Limb (tissue), 2 donors: ENCODE measurements around the gene SSU72.
"Not testable (repeated sequence)": the region's sequence is repeated elsewhere in the genome, so short reads cannot be mapped to it uniquely, and the experiment has no call there.

ENCODE experiments used
- DNase-seq, 2 donors: peaks; one replicate each; pipeline ENCODE4 v3.0.0-alpha.2; 2016; ENCODE audit errors: extremely low spot score in 2 of 2

The SSU72 gene

DNA sequence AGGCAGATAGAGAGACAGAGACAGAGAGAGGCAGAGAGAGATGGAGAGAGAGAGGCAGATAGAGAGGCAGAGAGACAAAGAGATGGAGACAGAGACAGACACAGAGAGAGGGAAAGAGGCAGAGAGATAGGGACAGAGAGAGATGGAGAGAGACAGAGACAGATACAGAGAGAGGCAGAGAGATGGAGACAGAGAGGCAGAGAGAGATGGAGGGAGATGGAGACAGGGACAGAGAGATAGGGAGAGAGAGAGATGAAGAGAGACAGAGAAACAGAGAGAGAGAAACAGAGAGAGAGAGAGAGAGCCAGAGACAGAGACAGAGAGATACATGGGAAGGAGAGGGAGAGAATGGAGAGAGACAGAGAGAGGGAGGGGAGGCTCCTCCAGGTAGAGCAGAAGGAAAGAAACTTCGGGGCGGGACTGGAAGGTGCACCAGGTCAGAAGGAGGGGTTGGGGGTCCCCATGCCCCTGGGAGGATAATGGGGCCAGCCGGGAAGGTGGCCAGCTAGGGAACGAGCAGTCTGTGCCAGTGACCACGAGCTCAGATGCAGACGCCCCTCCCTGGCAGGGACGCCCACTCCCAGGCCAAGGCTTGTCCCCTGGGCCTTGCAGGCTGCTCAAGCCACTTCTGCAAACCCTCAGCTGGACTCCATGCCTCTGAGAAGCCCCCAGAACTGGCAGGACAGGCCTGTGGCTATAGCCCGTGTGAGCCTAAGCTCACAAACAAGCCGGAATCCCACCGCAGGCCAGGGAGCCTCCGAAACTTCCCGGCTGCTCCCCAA, 22.0 kb upstream of the SSU72 start:
- no peak for DNase-seq

- not testable (repeated sequence) for DNase-seq
Measured at GRCh38 chr1:1595341-1595740, 20.7 kb upstream of the SSU72 start.

GRCh38 chr1:1594602-1595260, 20.1 kb upstream of the SSU72 start:
- DNase-seq = no peak

GRCh38 chr1:1593834-1594601, 19.4 kb upstream of the SSU72 start:
- DNase-seq = no peak

DNA sequence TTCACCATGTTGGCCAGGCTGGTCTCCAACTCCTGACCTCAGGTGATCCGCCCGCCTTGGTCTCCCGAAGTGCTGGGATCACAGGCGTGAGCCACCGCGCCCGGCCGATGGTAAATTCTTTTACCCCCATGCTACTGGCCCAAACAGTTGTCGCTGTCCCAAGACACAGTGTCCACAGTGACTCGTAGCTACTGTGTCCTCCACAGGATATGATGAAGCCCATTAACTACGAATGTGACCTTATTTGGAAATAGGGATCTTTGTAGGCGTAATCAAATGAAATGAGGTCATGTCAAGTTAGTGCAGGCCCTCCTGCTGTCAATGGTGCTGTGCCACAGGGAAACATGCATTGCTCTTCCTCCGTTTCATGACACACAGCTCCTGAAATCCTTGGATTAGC, 16.8 kb upstream of the SSU72 start:
- no peak for DNase-seq

DNA sequence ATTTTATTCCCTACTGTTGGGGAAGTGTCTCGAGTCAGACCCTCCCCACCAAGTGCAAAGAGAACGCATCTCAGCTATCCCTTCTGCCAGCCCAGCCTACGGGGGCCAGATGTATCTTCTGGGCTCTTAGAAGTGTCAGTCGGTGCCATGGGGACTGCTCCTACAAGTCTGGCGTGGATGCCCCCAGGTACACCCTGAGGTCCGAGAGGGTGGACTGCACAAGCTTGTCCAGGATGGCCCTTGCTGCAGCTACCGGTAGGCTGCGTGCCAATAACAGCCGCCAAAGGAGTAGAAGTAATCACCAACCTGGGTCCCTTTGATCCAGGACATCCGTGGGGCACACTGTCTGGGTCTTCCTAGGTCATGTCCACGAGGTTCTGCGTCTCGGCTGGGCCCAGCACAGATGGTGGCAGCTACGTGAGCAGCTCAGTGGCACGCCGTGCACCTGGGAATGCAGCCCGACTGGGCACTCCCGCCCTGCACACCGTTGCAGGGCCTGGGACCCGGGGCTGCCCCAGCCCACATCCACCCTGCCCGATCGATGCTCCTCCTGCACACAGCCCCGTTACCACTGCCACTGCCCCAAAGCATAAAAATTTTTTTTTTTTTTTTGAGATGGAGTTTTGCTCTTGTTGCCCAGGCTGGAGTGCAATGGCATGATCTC, 8.8 kb upstream of the SSU72 start:
- no peak for DNase-seq

DNA sequence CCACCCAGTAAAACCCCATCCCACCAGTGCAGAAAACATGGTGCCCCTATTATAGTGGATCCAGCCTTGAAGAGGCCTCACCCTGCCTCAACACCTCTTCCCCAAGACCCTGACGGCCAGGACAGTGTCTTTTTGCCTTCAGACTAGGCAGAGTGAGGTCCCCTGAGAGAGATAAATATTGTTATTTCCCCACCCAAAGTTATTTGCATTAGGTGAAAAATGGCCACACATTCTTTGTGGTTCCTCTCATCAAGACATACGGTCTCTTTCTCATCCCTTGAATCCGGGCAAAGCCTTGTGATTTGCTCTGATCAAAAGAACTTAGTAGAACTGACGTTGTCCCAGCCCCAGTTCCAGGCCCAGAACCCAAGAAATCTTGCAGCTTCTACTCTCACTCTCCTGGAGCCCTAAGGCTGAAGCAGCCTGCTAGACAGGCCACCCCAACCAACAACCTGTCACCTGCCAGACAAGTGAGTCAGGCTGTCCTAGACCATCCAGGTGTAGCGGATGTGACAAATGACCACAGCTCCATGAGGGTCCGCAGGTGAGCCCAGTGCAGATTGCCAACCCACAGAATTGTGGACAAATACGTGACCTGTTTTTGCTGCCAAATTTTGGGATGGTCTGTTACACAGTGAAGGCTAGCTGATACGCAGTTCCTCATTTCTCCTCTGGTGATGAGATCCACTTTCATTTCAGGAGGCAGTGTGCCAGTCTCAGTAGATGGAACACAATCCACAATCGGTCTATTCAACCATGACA, 8.1 kb upstream of the SSU72 start:
- DNase-seq = no peak

DNA sequence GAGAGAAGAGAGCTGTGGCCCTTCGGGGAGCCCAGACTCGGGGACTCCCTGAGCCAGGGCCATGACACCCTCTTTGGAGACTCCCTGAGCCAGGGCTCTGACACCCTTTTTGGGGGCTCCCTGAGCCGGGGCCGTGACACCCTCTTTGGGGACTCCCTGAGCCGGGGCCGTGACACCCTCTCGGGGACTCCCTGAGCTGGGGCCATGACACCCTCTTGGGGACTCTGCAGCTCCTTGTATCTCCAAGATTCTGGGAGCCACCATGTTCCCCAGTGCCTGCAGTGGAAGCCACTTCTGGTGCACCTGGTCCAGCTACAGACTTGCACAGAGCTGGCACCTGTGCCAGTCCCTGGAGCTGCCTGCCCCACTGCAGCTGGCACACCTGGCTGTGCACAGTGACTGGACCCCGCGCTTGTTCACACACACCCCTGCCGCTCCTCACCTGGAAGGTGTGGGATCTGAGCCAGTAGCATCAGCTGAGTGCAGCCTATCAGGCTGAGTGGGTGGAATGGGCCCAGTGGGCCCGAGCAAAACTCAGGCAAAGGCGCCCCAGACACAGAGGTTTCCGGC, 3.8 kb upstream of the SSU72 start:
- DNase-seq = no peak

DNA sequence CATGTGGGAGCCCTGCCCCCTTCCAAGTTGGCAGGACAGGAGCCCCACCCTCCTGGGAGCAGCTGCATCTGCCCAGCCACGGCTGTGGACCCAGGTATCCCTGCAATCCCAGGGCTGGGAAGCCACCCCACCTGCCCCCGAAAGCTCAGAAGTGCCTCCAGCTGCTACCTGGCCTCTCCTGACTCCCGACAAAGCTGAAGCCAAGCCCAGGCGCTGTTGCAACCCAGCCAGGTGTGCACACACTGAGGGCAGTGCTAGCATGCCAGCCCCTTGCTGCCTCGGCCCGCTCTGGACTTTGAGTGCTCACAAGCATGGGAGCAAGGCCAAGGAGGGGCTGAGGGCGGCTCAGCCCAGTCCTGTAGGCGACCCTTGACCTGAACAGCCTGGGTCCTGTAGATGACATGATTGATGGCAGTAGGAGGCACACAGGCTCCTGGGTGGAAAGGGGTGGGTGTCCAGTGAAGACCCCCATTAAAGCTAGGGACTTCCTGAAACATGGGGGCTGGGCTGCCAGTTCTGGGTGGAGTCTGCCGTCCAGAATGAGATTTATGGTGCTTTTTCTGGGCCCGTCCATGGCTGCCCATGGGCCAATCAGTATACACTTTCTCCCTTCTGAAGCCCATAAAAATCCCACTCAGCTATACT, 2.8 kb upstream of the SSU72 start:
- no peak for DNase-seq

DNA sequence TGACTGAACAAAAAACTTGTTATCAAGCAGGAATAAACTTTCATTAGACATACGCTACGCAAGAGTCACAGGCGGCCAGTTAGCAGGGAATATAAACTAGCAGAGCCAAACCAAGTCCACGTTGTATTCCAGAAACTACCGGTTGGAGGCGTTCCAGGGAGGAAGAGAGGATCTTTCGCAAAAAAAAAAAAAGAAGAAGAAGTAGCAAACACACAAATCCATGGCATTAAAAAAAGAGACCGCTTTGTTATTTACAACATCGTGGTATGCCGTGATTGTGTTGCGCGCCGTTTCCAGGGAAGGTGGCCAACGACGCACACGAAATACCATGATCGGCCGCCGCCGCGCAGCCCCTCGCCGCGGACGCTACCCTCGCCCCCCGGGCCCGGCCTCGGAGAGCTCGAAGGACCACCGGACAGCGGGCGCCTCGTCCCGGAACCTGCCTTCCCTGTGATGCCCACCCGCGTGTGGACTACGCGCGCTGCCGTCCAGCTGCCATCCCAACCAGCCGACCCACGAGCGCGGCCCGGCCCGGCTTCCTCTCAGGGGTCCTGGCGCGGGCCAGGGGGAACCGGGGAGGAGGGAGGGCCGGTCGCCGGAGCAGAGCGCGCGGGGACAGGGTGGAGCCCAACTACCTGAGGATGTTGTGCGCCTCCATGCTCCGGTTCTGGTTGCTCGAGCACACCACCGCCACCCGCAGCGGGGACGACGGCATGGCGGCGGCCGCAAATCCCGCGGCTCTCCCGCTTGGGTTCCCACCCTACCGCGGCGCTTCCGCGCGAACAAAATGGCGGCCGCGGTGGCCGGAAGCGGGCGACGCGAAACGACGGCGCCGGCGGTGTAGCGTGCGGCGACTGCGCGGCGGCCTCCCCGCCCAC, 581 bp downstream of the SSU72 start:
- peak in 1 of 2 donors; percentile 48 for DNase-seq

GRCh38 chr1:1569341-1569740, 5.3 kb downstream of the SSU72 start:
- no peak for DNase-seq

DNA sequence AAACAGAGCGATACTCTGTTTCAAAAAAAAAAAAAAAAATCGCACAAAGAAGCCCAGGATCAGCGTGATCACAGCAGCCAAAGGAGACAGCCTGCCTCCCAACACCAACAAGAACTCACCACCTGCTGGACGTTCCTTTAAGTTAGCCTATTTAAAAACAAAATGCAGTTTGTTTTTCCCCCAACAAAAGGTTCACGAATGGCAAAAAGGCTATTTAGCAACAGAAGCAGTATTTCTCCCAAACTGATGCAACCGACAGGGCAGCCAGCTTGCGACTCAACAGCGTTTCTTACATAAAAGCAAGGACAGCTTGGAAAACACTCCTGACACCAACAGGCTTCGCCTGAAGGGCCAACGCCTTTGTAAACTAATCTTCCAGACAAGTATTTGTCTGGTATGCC, 6.8 kb downstream of the SSU72 start:
- no peak for DNase-seq

DNA sequence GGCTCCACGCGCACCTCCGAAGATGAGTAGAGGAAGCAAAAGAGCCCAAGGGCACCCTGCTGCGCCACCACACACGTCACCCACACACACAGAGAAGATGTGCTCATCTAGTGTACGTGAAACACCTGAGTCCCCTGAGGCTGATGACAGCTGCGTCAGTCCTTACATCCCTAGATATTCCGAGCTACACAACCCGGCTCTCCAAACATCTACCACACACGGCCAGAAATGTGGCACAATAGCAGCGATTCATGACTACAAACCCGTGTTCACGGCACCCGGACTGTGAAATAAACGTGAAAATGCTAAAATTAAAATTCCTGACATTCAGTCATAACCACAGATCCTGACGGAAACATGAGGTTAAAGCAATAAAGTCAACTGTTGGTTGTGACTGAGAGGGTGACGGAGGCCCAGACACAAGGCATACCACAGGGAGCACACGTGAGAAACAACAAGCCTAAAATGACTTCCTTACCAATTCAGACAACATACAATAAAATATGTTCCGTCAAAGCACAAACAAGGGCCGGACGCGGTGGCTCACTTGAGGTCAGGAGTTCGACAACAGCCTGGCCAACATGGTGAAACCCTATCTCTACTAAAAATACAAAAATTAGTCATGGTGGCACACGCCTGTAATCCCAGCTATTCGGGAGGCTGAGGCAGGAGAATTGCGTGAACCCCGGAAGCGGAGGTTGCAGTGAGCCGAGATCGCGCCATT, 7.3 kb downstream of the SSU72 start:
- no peak for DNase-seq

- DNase-seq = no peak
Measured at GRCh38 chr1:1565340-1565739, 9.3 kb downstream of the SSU72 start.

GRCh38 chr1:1564268-1564667, 10.4 kb downstream of the SSU72 start:
- no peak for DNase-seq

- no peak for DNase-seq
Measured at GRCh38 chr1:1563688-1564087, 11.0 kb downstream of the SSU72 start.

DNA sequence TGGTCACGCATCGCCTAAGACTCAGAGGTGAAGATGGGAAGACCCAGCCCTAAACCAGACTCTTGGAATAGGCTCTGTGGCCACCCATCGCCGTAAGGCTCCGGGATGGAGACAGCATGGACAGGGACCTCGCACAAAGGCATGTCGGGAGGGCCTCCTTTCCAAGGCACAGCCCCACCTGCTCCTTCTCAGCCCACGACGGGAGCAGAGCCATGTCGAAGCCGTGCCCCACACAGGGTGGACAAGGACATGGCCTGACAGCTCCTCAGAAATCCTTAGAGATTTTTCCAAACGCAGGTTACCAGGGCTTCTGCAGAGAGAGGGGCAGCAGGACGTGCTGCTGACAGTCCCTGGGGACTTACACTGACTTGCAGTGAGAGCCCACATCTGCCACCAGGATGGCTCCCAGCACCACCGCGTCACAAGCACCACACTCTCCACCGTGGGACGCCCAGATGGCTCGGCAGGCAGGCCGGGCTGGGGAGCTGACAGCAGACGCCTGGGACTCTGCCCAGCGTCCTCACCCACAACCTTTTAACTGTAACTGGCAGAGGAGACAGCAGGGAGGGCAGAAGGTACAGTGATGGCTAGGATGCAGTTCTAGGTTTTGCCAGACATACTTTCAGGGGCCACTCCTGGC, 12.0 kb downstream of the SSU72 start:
- no peak for DNase-seq

DNA sequence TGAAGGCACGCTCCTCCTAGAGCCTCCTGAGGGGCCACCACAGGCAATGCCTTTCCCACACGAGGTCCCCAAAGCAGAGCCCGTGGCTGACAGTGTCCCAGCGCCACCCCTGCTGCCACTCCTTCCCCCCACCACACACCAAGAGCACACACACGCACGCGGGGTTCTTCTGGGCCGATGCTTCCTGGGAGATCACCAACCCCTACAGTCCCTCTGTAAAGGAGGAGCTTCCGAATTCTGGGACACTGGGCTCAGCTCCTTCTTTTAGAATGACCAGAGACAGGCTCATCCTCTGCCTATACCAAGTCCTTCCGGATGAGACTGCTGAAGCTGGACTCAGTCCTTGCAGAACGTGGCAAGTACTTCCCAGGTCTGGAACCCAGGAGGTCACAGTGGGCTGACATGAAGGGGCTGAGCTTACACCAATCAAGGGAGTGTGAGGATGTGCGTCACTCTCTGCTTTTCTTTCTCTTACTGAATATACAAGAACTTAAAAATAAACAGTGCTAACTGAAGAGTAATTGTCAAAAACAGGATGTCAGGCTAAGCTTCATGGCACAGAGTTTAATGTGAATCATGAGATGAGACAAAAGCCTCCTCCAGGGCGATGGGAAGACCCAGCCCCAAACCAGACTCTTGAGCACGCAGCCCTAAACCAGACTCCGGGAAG, 12.7 kb downstream of the SSU72 start:
- DNase-seq = no peak
